Stimulated activated CD4-positive, alpha-beta T cell treated with anti-CD3 and anti-CD28 coated beads, Interleukin-4, amount 100 ng/mL, for 1 hour (primary cell): ENCODE data around the gene SNX20.
A peak's percentile ranks its signal among the peaks of the same experiment; 100 is the strongest.

Source experiments
- DNase-seq: peaks from one replicate; pipeline ENCODE4 v3.0.0-alpha.2; 2020

Gene SNX20

DNA sequence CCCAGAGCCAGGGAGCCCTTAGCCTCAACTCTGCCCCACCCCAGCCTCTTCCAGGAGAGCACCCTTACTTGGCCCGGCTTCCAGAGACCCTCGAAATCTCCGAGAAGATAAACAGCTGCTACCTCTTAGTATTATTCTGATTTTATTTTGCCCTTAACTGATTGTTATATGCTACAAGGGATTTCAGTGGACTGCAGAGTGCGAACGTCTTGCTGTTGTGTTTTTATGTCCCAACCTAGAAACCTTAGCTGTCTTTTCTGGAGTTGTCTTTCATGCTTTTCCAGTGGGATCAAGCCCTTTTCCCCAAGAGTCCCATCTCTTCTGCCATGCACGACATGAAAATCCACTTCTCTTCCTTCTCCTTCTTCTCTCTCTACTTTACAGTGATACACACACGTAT, 47.0 kb downstream of the SNX20 start:
- DNase-seq, result no peak

DNA sequence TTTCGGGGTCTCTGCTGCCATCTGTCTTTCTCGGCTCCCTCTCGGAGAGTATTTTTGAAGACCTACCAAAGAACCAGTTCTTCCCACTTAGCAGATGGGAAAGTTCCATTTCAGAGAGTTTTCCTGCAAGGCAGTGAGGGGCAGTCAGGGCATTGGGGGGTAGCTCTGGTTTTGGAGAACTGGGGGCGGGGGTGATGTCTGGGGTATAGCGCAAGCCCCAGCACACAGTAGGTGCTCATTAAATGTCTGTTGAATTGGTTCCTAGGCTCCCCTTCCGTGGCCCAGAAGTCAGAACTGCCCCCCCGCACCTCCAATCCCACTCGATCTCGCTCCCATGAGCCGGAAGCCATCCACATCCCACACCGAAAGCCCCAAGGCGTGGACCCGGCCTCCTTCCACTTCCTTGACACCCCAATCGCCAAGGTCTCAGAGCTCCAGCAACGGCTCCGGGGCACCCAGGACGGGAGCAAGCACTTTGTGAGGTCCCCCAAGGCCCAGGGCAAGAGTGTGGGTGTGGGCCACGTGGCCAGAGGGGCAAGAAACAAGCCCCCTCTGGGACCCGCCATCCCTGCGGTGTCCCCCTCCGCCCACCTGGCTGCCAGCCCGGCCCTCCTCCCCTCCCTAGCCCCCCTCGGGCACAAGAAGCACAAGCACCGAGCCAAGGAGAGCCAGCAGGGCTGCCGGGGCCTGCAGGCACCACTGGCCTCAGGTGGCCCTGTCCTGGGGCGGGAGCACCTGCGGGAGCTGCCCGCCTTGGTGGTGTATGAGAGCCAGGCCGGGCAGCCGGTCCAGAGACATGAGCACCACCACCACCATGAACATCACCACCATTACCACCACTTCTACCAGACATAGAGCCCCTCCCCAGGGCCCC, 47.9 kb downstream of the SNX20 start:
- DNase-seq, result no peak

DNA sequence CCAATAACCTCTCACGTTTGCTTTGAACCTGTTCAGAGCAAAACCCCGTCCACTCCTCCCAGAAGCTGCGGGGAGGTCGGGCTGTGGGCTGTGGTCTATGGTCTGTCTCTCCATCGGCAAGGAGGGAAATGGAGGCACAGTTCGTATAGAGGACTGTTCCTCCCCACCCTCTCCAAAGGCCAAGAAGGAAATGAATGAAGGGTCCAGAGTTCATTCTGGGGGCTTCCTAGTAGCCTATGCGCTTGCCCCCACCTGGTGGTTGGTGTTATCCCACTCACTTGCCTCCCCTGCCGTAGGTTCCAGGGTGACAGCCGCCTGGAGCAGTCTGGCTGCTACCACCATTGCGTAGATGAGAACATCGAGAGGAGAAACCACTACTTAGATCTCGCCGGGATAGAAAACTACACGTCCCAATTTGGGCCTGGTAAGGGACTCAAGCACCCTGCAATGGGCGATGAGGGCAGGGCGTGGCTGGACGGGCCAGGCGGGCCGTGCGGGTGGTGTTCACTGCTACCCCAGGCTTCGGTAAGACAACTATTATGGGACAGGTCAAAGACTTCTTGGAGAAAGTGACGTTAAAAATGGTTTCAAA, 49.0 kb downstream of the SNX20 start:
- no peak for DNase-seq

DNA sequence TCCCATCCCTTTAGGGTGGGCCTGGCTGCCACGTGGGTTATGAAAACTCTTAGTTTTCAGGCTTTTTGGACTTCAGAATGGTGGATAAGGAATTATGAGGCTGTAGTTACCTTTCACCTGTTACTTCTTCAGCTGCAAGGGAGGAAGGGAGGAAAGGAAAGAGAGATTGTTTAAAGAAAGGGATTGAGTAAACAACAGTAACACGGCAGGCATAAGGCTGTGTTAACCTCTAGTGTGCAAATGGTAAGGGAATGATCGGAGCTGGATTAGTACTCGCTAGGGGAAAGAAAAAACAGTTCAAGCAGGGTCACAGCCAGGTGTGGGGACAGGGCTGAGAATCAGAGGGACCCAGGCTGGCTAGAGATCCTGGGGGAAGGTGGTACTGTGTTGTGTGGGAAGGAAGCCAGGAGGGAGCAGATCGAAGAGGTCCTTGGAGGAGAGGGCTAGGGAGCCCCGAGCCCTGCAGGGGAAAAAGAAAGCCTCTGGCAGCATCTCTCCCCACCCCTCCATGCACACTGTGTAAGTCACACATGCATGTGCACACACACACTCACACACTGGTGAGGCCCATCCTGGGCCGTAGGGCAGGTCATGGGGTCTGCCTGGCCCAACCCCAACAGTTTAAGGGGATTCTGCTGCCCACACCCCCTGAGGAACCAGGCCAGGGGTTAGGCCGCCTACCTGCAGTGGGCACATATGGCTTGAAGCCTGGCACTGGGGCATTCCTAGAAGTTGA, 49.7 kb downstream of the SNX20 start:
- no peak for DNase-seq

DNA sequence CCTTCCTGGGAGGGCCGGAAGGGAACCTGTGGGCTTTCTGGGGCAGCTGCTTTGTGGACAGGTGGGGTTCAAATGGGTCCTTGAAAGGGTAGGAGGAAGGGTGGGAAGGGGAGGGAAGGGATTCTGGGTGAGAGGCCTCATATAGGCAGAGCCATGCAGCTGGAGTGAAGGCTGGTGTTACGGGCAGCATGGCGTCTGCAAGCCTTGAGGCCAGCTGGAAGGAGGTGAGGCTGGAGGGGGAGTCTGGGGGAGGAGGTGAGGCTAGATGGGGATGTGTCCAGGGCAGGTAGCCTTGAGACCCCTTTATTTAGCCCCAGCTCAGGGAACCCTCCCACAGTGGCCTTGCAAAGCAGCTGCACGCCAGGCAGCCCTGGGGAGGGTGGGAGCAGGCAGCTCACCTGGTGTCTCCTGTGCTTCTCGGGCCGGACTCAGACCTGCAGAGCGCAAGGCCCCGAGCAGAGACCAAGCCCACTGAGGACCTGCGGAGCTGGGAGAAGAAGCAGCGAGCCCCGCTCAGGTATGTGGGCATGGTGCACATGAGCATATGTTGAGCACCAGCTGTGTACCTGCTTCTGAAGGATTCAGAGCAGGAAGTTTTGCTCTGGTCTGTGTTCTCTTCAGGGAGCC, 50.6 kb downstream of the SNX20 start:
- no peak for DNase-seq

DNA sequence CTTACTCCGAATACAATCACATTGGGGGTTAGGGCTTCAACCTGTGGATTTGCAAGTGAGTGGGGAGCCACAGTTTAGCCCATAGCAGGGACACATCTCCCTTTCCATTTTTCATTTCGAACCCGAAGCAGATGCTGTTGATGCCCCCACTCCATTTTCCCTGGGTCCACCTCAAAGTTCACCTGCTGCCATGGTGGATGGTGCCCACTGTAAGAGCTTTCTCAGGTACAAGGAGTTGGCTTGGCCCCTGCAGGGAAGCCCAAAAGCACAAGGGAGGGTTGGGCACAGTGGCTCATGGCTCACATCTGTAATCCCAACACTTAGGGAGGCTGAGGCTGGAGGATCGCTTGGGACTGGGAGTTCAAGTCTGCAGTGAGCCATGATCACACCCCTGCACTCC, 51.8 kb downstream of the SNX20 start:
- DNase-seq, result no peak

DNA sequence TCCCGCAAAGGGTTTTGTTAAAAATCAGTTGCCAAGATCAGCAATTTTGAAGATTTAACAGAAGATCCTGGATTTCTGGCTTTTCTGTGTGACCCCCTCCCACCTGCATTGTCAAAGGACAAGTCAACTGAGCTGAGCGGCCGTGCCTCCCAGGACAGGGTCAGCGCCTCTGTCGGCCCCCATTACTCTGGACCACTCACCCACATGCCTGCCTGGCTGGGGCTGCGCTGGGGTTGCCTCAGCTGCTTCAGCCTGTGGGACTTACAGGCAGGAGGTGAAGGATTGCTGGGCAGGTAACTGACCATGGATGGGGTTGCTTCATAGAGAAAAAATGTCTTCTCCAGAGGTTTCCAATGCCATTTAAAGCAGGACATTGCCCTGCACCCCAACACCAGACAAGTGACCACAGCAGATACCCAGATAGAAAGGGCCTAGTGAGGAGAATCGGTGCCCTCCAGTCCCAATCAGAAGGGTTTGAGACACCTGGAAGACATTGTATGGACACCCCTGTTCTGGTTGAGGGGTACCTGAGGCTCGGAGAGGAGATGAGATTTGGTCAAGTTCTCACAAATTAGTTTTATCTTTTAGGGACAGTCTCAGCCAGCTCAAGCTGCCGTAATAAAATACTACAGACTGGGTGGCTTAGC, 52.8 kb downstream of the SNX20 start:
- no peak for DNase-seq

DNA sequence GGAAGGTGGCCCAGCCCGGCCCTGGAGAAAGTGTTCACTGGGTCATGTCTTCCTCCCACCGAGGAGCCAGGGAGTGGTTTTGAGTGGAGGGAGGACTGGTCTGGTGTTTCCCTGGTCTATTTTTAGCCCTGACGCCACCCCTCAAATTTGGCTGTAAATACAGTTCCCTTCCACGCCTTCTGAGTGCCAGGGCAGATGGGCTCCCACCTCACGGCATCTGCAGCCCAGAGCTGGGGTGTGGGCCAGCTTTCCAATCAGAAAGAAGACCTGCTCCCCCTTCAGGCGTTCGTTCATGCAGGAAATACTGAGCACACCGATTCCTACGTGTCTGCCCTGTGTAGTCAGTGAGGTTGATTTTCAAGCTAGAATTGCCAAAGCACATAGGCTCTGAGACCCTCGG, 53.7 kb downstream of the SNX20 start:
- peak; percentile 46 for DNase-seq

DNA sequence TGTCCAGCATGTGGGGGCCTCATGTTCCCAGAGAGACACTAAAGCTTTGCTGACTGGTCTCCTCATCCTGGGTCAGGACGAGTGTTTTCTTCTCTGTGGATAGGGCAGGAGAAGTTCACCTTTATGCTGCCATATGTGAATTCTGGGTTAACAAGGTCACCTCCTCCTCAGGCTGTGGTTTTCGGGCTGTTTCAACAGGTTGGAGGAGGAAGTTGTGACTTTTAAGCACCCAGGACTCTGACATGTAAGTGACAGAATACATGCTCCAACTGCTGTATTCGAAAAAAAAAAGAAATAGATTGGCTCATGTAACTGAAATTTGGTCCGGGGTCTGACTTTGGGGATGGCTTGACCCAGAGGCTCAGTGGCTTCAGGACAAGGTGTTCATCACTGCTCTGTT, 54.2 kb downstream of the SNX20 start:
- DNase-seq, result no peak

DNA sequence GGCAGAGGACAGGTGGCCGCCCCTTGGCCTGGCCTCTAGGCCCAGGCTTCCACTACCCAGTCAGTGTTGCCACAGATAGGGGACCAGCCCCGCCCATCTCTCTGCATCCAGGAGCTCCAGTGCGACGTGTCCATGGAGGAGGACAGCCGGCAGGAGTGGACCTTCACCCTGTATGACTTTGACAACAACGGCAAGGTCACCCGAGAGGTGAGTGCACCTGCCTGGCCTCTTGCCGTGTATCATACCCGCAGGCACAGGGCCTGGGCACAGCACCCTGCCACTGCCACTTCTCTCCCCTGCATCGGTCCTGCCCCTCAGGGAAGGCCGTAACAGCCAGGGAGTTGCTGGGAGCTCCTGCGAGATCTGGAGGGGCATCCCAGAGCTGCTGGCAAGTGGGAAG, 55.7 kb downstream of the SNX20 start:
- DNase-seq, result no peak

DNA sequence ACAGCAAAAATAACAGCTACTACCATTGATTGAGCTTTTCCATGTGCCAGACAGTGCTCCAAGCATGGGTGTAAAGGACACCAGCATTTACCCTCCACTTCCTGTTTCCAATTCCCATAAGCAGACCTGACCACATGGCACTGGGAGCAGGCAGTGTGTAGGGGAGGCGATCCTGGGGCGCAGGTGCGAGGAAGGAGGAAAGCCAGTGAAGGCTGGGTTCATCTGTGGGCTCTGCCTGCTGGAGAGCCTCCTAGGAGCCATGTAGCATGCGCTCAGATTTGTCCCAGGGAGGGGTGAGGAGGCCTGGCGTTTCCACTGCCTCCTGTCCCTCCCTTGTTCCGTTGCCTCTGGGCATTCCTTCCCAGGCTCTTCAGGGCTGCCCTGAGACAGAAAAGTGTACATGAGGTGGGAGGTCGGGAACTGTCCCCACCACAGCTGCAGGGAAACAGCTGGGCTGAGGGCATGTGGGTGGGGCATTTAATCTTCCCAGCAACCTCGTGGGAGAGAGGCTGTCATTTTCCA, 56.6 kb downstream of the SNX20 start:
- no peak for DNase-seq

DNA sequence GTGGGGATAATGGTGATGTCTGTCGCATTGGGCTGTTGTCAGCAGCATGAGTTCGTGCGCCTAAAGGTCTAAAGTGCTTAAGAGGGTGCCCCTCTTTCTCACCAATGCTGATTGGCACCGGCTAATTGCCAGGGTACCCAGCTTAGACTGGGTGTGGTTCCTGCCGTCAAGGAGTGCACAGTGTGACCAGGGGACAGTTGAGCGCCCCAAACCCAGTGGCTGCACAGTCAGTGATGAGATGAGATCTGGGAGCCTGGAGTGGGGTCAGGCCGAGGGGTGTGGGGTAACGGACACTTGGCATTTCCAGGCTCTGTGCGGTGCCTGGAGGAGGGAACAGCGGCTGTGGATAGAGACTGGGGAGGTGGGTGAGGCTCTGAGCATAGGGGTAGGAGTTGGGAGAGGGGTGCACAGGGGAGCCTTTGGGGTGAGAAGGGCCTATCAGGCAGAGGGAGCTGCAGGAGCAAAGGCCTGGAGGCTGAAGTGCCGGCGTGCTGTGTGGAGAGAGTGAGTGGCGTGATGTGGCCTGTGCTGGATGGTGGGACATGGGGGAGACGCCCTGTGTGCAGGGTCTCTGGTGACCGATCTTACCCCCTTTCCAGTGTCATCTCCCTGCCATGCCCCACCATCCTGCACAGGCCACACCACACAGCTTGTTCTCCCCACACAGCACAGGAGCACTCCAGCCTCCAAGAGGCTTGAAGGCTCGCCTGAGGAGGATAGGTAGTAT, 58.3 kb downstream of the SNX20 start:
- no peak for DNase-seq

DNA sequence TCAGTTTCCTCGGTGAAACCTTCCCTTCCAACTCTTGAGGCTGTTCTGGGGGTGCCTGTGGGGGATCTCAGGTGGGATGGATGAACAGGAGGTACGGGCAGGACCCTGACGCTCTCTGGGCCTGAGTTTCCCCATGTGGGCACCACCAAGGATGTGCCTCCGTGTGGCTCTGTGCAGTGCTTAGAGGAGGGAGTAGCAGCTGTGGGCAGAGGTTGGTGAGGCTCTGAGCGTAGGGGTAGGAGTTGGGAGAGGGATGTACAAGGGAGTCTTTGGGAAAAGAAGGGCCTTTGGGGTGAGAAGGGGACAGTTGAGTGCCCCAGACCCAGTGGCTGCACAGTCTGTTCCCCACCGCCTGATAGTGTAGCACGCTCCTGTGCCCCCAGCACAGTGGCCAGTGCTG, 59.1 kb downstream of the SNX20 start:
- DNase-seq, result no peak
